Trophoblast cell (in vitro differentiated cells and primary cell): Measurements from ENCODE around the gene MAGI1.

Experiments used
- DNase-seq, 2 donors: peaks; one replicate each; pipeline ENCODE4 v3.0.0-alpha.2; 2016
- H2AFZ ChIP-seq: 2 replicates; pipeline ENCODE4 v1.6.1; 2013; ENCODE audit warnings: low read length, moderate library complexity, mild to moderate bottlenecking; ENCODE audit not compliant: insufficient read depth, poor library complexity
- H2AK5ac ChIP-seq: 2 replicates; pipeline ENCODE4 v1.6.1; 2013; ENCODE audit warnings: mild to moderate bottlenecking, low read length
- H2BK120ac ChIP-seq: 2 replicates; pipeline ENCODE4 v1.6.1; 2013; ENCODE audit warnings: low read length, mild to moderate bottlenecking, moderate library complexity; ENCODE audit not compliant: insufficient read depth, poor library complexity
- H2BK12ac ChIP-seq: 2 replicates; pipeline ENCODE4 v1.6.1; 2013; ENCODE audit warnings: mild to moderate bottlenecking, low read length, moderate library complexity
- H2BK5ac ChIP-seq: 2 replicates; pipeline ENCODE4 v1.6.1; 2013; ENCODE audit warnings: low read length, low read depth, moderate library complexity, mild to moderate bottlenecking; ENCODE audit not compliant: poor library complexity
- H3K14ac ChIP-seq: 2 replicates; pipeline ENCODE4 v1.6.1; 2013; ENCODE audit warnings: mild to moderate bottlenecking, low read length
- H3K18ac ChIP-seq: 2 replicates; pipeline ENCODE4 v1.6.1; 2013; ENCODE audit warnings: mild to moderate bottlenecking, low read length
- H3K23ac ChIP-seq: 2 replicates; pipeline ENCODE4 v1.6.1; 2013; ENCODE audit warnings: low read length
- H3K27ac ChIP-seq: 2 replicates; pipeline ENCODE4 v1.5.1; 2013; ENCODE audit warnings: low read depth, mild to moderate bottlenecking, inconsistent platforms, low read length, moderate library complexity
- H3K27me3 ChIP-seq: 2 replicates; pipeline ENCODE4 v1.6.1; 2013; ENCODE audit warnings: inconsistent platforms, mild to moderate bottlenecking, low read length, moderate library complexity; ENCODE audit not compliant: insufficient read depth
- H3K36me3 ChIP-seq, 2 experiments: 1 replicate in 1 of 2; 2 replicates in 1 of 2; pipeline ENCODE4 v1.6.1; 2013; ENCODE audit warnings: low read length in 2 of 2, mild to moderate bottlenecking in 2 of 2, moderate library complexity in 1 of 2; ENCODE audit not compliant: insufficient read depth in 2 of 2, control insufficient read depth in 1 of 2
- H3K4ac ChIP-seq: 2 replicates; pipeline ENCODE4 v1.6.1; 2013; ENCODE audit warnings: low read depth, mild to moderate bottlenecking, low read length, moderate library complexity
- H3K4me1 ChIP-seq, 2 experiments: 1 replicate in 1 of 2; 2 replicates in 1 of 2; pipeline ENCODE4 v1.6.1; 2013; ENCODE audit warnings: low read length in 2 of 2, mild to moderate bottlenecking in 2 of 2, moderate library complexity in 1 of 2; ENCODE audit not compliant: insufficient read depth in 2 of 2, control insufficient read depth in 1 of 2
- H3K4me2 ChIP-seq: 2 replicates; pipeline ENCODE4 v1.6.1; 2013; ENCODE audit warnings: inconsistent platforms, mild to moderate bottlenecking, low read length, moderate library complexity
- H3K4me3 ChIP-seq: 2 replicates; pipeline ENCODE4 v1.5.1; 2013; ENCODE audit warnings: mild to moderate bottlenecking, low read depth, low read length, inconsistent platforms
- H3K79me1 ChIP-seq: one replicate; pipeline ENCODE4 v1.6.1; 2013; ENCODE audit warnings: low read length
- H3K79me2 ChIP-seq: 2 replicates; pipeline ENCODE4 v1.6.1; 2013; ENCODE audit warnings: low read length, mild to moderate bottlenecking; ENCODE audit not compliant: control insufficient read depth, insufficient read depth, poor library complexity
- H3K9ac ChIP-seq: 2 replicates; pipeline ENCODE4 v1.6.1; 2013; ENCODE audit warnings: mild to moderate bottlenecking, low read length
- H3K9me3 ChIP-seq: 2 replicates; pipeline ENCODE4 v1.6.1; 2013; ENCODE audit warnings: low read depth, mild to moderate bottlenecking, control low read depth, inconsistent platforms, low read length; ENCODE audit not compliant: insufficient read depth
- H4K12ac ChIP-seq: 2 replicates; pipeline ENCODE4 v1.6.1; 2013; ENCODE audit warnings: low read depth, mild to moderate bottlenecking, low read length, moderate library complexity
- H4K8ac ChIP-seq: 2 replicates; pipeline ENCODE4 v1.6.1; 2013; ENCODE audit warnings: low read depth, mild to moderate bottlenecking, low read length, moderate library complexity
- H4K91ac ChIP-seq: one replicate; pipeline ENCODE4 v1.6.1; 2013; ENCODE audit warnings: low read depth, mild to moderate bottlenecking, low read length, moderate library complexity
- whole genome bisulfite sequencing: extraction: QIAGEN DNeasy Blood & Tissue Kit; methylation state at CpG from one replicate; pipeline ENCODE4 v1.1.7; 2013; ENCODE audit warnings: missing lambda C conversion rate; ENCODE audit not compliant: insufficient read length, insufficient coverage; ENCODE audit errors: extremely low coverage; 5-methylcytosine and 5-hydroxymethylcytosine counted together

MAGI1 gene

DNA sequence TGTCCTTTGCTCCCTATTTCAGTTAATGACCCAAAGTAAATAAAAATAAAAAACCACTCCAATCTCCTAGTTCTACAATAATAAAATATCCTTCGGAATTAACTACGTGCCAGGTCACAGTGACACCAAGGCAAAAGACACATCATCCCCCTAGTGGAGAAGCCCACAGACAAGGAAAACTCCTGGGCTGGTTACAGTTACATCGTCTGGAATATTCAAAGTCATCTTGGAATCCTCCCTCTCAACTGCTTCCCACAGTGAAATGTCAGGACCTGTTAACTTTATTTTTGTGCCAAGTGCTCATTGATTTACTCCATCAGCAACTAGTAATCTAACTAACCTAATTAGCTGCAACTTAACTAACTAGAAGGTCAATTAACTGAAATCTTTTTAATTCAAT lies 349.3 kb downstream of the MAGI1 start:
- Histone ChIP-seq H3K18ac (no peak overlapping the region), H3K14ac (no peak overlapping the region), H3K27me3 (no peaks in the 10 kb centered on the region), H3K4me1 (peaks cover 0 to 3% of the 10 kb centered on the region in 2 experiments), H3K4me2 (no peak overlapping the region), H3K27ac (no peak overlapping the region), H3K36me3 (no peaks in the 10 kb centered on the region), H3K79me1 (no peaks in the 10 kb centered on the region), H2AFZ (no peak overlapping the region), H2BK5ac (no peak overlapping the region), H3K23ac (no peak overlapping the region), H4K12ac (no peak overlapping the region), H3K9me3 (no peaks in the 10 kb centered on the region), H2BK120ac (no peak overlapping the region), H3K4me3 (no peak overlapping the region), H4K8ac (no peak overlapping the region), H2BK12ac (no peak overlapping the region), H4K91ac (no peak overlapping the region), H3K79me2 (no peaks in the 10 kb centered on the region), H3K9ac (no peak overlapping the region), H3K4ac (no peak overlapping the region), H2AK5ac (no peak overlapping the region)
- WGBS, result 100% methylated on average over 1 of the region's 3 CpGs
- no peak for DNase-seq

- no peaks in the 10 kb centered on the region for H3K79me1 ChIP-seq
- H3K27me3 ChIP-seq, result no peaks in the 10 kb centered on the region
- no peak overlapping the region for H3K18ac ChIP-seq
- H3K23ac ChIP-seq, result no peak overlapping the region
- H2BK12ac ChIP-seq, result no peak overlapping the region
- H2BK120ac ChIP-seq, result no peak overlapping the region
- peaks cover 0 to 3% of the 10 kb centered on the region in 2 experiments for H3K4me1 ChIP-seq
- no peak for DNase-seq
- no peaks in the 10 kb centered on the region for H3K79me2 ChIP-seq
- no CpG with 5 or more reads among the region's 5 CpGs for WGBS
- H3K14ac ChIP-seq, result no peak overlapping the region
- H4K91ac ChIP-seq, result no peak overlapping the region
- no peak overlapping the region for H3K9ac ChIP-seq
- no peaks in the 10 kb centered on the region for H3K9me3 ChIP-seq
- H2AFZ ChIP-seq, result no peak overlapping the region
- no peak overlapping the region for H2AK5ac ChIP-seq
- no peaks in the 10 kb centered on the region for H3K36me3 ChIP-seq
- H2BK5ac ChIP-seq, result no peak overlapping the region
- H3K27ac ChIP-seq, result no peak overlapping the region
- H3K4me2 ChIP-seq, result no peak overlapping the region
- no peak overlapping the region for H3K4me3 ChIP-seq
- H4K8ac ChIP-seq, result no peak overlapping the region
- no peak overlapping the region for H3K4ac ChIP-seq
- no peak overlapping the region for H4K12ac ChIP-seq
Observed at GRCh38 chr3:65687741-65688140, 351.0 kb downstream of the MAGI1 start.

DNA sequence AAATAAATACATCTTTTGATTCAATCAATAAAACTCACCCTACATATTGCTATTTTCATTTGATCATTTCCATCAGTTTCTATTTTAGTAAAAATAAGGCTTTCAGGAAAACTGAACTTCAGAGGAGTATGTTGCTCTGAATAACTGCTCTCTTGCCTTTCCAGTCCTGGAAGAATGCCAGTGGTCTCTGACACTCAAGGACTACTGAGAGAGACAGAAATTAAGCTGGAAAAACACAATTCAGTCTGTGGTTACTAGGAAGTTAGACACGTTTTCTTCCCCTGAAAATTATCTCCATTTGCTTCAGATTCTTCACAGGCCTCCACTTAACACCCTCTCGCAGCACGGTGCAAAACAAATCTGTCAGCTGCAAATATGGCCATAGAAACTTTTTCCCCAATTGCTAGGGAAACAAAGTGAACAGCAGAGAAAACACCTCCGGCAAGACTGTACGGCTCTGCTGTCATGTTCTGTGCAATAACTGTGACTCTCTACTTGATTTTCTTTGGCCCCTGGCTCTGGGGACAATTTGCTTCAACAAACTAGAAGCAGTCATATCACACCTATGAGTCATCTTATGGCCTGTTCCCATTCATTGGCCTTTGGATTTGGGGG lies 353.0 kb downstream of the MAGI1 start:
- Histone ChIP-seq H3K79me1 (no peaks in the 10 kb centered on the region), H4K8ac (no peak overlapping the region), H4K91ac (no peak overlapping the region), H3K9ac (no peak overlapping the region), H2AFZ (no peak overlapping the region), H3K18ac (no peak overlapping the region), H3K4me2 (no peak overlapping the region), H2BK5ac (no peak overlapping the region), H2AK5ac (no peak overlapping the region), H4K12ac (no peak overlapping the region), H2BK12ac (no peak overlapping the region), H3K27ac (no peak overlapping the region), H2BK120ac (no peak overlapping the region), H3K27me3 (no peaks in the 10 kb centered on the region), H3K4me3 (no peak overlapping the region), H3K36me3 (no peaks in the 10 kb centered on the region), H3K4me1 (peaks cover 0 to 3% of the 10 kb centered on the region in 2 experiments), H3K14ac (no peak overlapping the region), H3K79me2 (no peaks in the 10 kb centered on the region), H3K9me3 (no peaks in the 10 kb centered on the region), H3K4ac (no peak overlapping the region), H3K23ac (no peak overlapping the region)
- WGBS, result no CpG with 5 or more reads among the region's 5 CpGs
- no peak for DNase-seq

DNA sequence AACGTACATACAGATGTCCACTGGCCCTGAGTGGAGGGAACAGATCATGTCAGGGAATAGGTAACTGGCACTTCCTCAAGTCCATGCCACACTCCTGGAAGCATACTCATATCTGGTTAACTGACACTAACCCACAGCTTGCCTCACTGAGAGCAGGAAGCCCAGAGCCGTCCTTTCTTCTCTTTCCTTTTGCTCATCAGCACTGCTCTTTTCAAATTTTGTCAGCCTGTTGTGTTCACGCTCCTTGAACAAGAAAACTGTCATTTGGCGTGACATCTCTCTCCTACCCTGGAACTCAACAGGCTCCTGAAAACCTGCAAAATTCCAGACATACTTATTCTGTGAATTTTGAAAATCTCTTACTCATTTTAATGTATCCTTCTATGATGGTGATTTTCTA lies 360.2 kb downstream of the MAGI1 start:
- no CpG with 5 or more reads among the region's 4 CpGs for WGBS
- no peak overlapping the region for H3K14ac ChIP-seq
- no peaks in the 10 kb centered on the region for H3K79me2 ChIP-seq
- no peak overlapping the region for H2AK5ac ChIP-seq
- no peak overlapping the region for H2BK120ac ChIP-seq
- no peak overlapping the region for H4K12ac ChIP-seq
- H3K9me3 ChIP-seq, result no peaks in the 10 kb centered on the region
- H3K27me3 ChIP-seq, result no peaks in the 10 kb centered on the region
- no peak overlapping the region for H3K23ac ChIP-seq
- no peak overlapping the region for H3K18ac ChIP-seq
- no peak overlapping the region for H2BK5ac ChIP-seq
- H3K4me2 ChIP-seq, result no peak overlapping the region
- no peak overlapping the region for H2AFZ ChIP-seq
- H3K79me1 ChIP-seq, result no peaks in the 10 kb centered on the region
- no peak overlapping the region for H2BK12ac ChIP-seq
- H3K4me3 ChIP-seq, result no peak overlapping the region
- H3K36me3 ChIP-seq, result no peaks in the 10 kb centered on the region
- H3K27ac ChIP-seq, result no peak overlapping the region
- H4K91ac ChIP-seq, result no peak overlapping the region
- no peak overlapping the region for H3K9ac ChIP-seq
- H3K4me1 ChIP-seq, result no peaks in the 10 kb centered on the region
- H3K4ac ChIP-seq, result no peak overlapping the region
- H4K8ac ChIP-seq, result no peak overlapping the region
- DNase-seq, result no peak
